Fibroblast of the aortic adventitia (primary cell): ENCODE results near the gene TANGO2. TPM values are rescaled to one million over a fixed set of nuclear protein-coding genes. Genes with fewer than 3 reads are reported as not detected.
A peak's percentile ranks its signal among the peaks of the same experiment; 100 is the strongest.

Source experiments
- DNase-seq: peaks from one replicate; pipeline ENCODE4 v3.0.0-alpha.2; 2010; ENCODE audit warnings: low read depth
- H3K4me3 ChIP-seq: 2 replicates; pipeline ENCODE4 v1.5.1; 2011; ENCODE audit warnings: low read depth, mild to moderate bottlenecking, control low read depth, low read length, moderate library complexity
- total RNA-seq: library from RNA; depleted of rRNA; stranded (reverse); fragments of >200 nt; gene quantifications from 2 replicates; pipeline ENCODE4 v1.2.3, GENCODE V29; 2012; ENCODE audit warnings: low replicate concordance
- TF ChIP-seq, protein P1 (sequence below): IDR thresholded peaks from 2 replicates; pipeline ENCODE4 v1.5.1; 2011; ENCODE audit warnings: mild to moderate bottlenecking, low read length, control low read depth, inconsistent platforms; ENCODE audit not compliant: insufficient read depth

Gene TANGO2
- total RNA-seq, 1 donor, result 41.7 TPM

DNA sequence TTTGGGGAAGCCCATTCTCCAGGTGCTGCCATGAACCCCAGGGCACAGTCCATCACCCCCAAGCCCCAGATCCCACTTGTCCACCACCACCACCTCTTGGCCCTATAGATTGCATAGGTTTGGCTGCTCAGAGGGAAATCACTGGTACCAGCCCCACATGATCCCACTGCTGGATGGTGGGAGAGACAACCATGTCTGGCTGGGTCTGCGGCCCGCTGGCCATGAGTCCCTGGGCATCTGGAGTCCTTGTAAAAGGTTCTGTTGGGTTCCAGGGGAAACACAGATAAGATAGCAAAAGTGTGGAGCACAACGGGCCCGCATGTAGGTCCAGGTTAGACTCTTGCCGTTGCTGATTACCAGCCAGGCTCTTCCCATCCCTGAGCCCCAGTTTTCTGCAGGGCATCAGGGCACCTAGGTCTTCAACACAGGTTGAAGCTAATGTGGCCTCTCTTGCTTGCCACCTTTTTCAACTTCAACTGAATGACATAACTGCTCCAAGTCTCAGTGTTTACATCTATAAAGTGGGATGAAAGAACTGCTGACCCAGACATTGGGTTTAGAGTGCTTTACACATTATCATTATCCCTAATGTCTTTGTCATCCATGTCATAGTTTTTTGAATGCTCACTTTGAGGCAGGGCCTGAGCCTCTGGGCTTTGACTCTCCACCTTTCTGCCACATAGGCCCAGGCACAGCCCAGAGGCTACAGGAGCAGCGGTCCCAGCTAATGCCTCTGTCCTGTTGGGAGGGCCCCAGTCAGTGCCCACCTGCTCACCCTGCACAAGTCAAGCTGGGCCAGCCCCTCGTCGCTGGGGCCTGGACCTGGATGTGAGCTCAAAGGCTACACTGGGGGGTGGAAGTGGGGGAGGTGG lies 1.0 kb upstream of the TANGO2 start:
- TF ChIP-seq, protein P1, sequence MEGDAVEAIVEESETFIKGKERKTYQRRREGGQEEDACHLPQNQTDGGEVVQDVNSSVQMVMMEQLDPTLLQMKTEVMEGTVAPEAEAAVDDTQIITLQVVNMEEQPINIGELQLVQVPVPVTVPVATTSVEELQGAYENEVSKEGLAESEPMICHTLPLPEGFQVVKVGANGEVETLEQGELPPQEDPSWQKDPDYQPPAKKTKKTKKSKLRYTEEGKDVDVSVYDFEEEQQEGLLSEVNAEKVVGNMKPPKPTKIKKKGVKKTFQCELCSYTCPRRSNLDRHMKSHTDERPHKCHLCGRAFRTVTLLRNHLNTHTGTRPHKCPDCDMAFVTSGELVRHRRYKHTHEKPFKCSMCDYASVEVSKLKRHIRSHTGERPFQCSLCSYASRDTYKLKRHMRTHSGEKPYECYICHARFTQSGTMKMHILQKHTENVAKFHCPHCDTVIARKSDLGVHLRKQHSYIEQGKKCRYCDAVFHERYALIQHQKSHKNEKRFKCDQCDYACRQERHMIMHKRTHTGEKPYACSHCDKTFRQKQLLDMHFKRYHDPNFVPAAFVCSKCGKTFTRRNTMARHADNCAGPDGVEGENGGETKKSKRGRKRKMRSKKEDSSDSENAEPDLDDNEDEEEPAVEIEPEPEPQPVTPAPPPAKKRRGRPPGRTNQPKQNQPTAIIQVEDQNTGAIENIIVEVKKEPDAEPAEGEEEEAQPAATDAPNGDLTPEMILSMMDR, result no peak
- no peak for DNase-seq
- H3K4me3 ChIP-seq, result peak overlapping the region; percentile 73

DNA sequence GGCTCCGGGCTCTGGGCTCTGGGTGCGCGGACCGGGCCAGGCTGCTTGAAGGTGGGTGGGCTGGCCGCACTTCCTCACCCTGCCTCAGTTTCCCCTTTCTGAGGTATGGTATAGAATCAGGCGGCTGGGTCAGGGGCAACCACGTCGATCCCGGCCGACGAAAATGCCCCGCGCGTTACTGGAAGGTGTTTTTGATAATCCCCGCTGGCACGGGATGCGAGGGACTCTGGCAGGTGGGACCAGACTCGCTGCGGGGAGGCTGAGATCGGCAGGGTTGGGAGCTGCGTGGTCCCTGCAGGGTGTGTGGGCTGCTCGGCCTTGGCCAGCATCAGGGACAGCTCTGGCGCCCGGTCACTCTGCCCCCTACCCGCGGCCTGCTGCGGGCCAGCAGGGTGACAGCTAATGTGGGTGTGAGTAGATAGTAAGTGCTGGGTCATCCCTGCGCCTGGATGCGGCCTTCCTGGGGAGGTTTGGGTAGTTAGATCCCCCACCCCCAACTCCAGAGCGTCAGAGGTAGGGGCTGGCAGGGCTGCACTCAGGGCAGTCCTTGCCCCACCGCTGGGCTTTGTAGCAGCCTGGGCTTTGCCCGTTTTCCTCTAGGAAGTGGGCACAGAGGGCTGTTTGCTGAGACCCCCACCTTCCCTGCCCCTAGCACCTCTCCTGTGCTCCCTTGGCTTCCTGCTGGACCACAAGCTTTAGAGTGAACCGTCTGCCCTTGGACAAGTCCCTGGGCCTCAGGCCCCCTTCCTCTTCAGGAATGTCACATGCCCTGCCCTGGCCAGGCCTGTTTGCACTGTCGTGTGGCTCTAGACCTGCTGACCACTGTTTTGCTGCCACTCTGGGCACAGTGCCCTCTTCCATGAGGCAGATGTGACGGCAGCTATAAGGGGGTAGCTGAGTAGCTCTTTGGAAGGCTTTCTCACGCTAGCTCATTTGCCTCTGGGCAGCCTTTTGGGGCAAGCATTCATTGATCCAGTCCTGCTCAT lies 579 bp downstream of the TANGO2 start:
- DNase-seq, result peak; percentile 69

DNA sequence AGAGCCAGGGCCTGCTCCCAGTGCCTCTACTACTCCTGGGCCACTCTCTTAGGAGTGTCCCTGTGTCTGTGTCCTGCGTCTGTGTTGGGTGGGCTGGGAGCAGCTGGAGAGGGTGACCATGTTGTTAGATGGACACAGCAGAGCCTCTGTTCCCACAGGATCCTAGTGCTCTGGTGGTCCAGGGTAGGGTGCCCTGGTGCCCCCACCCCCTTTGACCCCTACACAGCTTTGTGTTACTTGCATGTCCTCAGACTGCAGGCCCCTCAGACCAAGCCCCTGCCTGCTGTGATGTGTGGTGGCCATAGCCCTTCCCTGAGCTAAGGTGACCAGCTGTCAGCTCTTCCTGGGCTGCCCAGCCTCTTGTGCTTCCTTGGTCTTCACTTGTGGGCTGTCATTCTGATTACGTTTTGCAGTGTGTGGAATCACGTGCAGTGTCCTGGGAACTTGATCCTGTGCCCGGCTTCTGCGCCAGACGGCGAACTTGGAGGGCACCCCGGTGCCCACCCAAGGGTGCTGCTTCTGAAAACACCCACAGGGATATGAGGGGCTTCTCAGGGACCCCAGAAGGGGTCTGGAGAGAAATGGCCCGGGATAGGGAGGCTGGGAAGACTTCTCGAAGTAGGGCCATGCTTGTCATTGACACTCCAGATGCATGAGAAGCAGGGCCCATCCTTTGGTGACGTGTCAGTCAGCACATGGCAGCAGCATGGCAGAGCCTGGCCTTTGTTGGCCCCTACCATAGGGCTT lies 1.5 kb downstream of the TANGO2 start:
- peak overlapping the region; percentile 95 for H3K4me3 ChIP-seq
- no peak for DNase-seq
- TF ChIP-seq, protein P1, result no peak

More for the DNA sequence above, 579 bp downstream of the TANGO2 start:
- peak overlapping the region; percentile 95 for H3K4me3 ChIP-seq
- TF ChIP-seq, protein P1, result no peak

DNA sequence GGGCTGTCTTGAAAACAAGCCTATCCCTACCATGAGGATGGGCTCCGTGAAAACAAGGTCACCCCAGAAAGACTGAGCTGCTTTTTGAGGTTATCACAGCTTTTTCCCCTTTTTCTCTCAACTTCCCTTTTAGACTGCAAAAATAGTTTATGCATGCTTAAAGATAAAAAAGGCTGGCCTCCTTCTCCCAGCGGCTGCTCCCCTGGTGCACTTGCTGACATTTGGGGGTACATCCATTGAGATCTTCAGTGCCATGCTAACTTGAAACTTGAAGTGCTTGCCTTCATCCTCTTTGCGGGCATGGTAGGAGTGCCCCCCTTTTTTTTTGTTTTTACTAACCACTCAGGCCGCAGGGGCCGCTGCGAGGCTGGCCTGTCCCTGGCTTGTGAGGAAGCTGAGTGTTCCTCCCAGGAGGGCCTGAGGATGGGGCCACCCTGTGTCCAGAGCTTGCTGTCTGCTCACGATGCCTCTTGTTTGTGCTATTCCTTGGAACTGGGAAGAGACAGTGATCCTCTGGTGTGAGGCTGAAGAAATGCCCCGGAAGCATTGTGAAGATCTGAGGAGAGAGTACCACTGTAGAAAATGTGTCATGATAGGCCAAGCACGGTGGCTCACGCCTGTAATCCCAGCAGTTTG lies 2.2 kb downstream of the TANGO2 start:
- TF ChIP-seq, protein P1, result no peak
- DNase-seq, result no peak
- H3K4me3 ChIP-seq, result no peak overlapping the region

DNA sequence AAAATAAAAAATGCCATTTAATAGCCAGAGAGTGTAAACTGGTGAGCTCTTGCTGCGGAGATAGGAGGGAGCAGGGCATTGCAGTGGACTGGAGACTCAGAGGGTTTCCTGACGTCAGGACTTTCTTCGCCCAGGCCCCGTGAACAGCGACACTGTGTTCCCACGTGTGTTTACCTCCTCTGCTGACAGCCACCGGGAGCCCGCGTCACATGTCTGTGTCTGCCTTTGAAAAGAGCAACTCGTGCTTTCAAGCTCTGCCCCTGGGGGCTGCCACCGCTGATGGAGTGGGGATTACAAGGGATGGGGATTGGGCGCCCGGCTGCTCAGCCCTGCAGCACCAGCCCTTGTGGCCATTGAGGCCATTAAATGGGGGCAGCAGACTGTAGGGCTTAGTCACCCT lies 3.3 kb downstream of the TANGO2 start:
- TF ChIP-seq, protein P1, result no peak
- no peak overlapping the region for H3K4me3 ChIP-seq
- no peak for DNase-seq
